ENCODE data around the gene TMEM176B.

The TMEM176B gene

DNA sequence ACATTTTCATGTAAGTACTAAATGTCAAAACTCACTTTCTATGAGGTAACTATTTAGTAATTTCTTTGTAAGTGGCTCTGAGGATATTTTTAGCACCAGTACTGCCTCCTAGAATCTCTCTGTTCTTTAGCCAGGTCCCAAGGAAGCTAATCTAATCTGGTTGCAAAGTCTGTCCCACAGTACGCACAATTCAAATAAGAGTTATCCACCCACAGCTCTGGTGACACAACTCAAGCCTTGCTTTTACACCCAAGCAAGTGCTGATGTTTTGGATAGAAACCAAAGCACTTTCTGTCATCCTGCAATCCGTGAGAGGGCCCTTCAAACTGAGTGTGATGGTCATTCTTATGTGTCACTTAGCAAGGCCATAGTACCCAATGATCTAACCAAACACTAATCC, 48.5 kb downstream of the TMEM176B start:
- TF ChIP-seq CTCF (IDR thresholded peaks at IDR 0.05): no peak
- Histone ChIP-seq H3K4me3 (no peak overlapping the region), H3K27ac (no peak overlapping the region)
- DNase-seq (ENCODE audit: low spot score): no peak

DNA sequence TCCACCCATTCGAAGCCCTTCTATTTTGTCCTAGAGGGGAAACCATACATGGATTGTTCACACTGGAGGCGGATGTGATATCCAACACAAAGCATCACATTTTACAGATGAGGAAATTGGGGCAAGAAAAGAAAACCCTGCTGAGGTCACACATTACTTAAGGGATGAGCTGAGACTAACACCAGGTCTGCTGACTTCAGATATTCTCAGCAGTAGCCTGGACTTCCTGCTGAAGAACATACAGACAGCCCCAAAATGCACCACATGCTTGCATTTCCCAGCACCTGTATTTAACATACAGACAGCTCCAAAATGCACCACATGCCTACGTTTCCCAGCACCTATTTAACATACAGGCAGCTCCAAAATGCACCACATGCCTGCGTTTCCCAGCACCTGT, 51.8 kb downstream of the TMEM176B start:
- no peak for DNase-seq (ENCODE audit: low spot score)
- Histone ChIP-seq H3K4me3 (no peak overlapping the region), H3K27ac (no peak overlapping the region)
- no peak for TF ChIP-seq CTCF (IDR thresholded peaks at IDR 0.05)

- TF ChIP-seq CTCF (IDR thresholded peaks at IDR 0.05): no peak
- no peak overlapping the region for H3K27ac ChIP-seq
These were observed 53.2 kb downstream of the TMEM176B start for GRCh38 chr7:150746921-150747320.

DNA sequence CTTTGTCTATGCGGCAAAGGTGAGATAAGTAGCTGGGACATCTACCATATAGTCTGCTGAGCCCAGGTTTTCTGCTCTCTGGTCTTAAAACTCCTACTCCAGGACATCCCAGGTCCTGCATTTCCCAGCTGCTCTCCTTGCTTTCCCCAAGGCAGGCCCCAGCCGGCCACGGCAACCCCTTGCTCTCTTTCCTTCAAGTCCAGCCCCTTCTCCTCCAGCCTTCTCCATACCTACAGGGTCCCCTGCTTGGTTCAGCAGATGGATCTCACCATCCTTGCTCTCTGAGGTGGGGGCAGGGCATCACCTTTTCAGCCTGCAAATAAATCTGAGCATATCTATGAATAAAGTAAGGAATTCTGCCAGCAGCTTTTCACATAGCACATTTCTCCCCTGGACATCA, 54.3 kb downstream of the TMEM176B start:
- H3K4me3 ChIP-seq: no peak overlapping the region
- no peak for DNase-seq (ENCODE audit: low spot score)
- H3K27ac ChIP-seq: no peak overlapping the region
- TF ChIP-seq CTCF (IDR thresholded peaks at IDR 0.05): no peak

More at GRCh38 chr7:150746921-150747320, 53.2 kb downstream of the TMEM176B start:
- no peak overlapping the region for H3K4me3 ChIP-seq
- DNase-seq (ENCODE audit: low spot score): no peak

DNA sequence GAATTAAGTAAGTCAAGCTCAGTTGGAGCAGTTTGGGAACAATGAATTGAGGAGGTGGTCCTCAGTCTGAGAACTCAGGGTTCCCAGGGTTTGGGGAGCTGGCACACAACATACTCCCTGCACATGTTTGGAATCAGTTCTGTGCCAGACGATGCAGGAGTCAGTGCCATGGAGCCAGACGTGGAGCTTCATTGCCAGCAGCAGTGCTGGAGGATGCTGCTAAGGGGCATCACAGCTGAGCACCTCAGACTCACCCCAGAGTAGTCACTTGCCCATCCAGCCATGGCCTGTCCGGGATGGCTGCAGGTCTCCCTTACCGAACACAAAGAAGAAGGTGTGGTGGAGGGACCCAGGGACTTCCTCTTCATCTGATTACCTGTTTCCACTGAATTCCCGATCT, 55.1 kb downstream of the TMEM176B start:
- no peak overlapping the region for H3K27ac ChIP-seq
- no peak for TF ChIP-seq CTCF (IDR thresholded peaks at IDR 0.05)

GRCh38 chr7:150744041-150744656, 56.0 kb downstream of the TMEM176B start:
- no peak for TF ChIP-seq CTCF (IDR thresholded peaks at IDR 0.05)
- Histone ChIP-seq H3K4me3 (no peak overlapping the region), H3K27ac (no peak overlapping the region)
- DNase-seq (ENCODE audit: low spot score): no peak

More for the DNA sequence above, 55.1 kb downstream of the TMEM176B start:
- H3K4me3 ChIP-seq: no peak overlapping the region
- DNase-seq (ENCODE audit: low spot score): no peak

- no peak for DNase-seq (ENCODE audit: low spot score)
- no peak overlapping the region for H3K4me3 ChIP-seq
- H3K27ac ChIP-seq: no peak overlapping the region
- TF ChIP-seq CTCF (IDR thresholded peaks at IDR 0.05): no peak
These were observed 57.7 kb downstream of the TMEM176B start for GRCh38 chr7:150742286-150742968.
